H1 (cell line): ENCODE measurements around the gene TBC1D30. TPM values are rescaled to one million over a fixed set of nuclear protein-coding genes. Genes with fewer than 3 reads are reported as not detected.

Source experiments
- CTCF ChIA-PET: fragments of 300-600 bp; sonication (Branson Sonifier 250); formaldehyde crosslinking; loops from one replicate; lab custom pipeline; 2021; ENCODE audit not compliant: partially characterized antibody; lab: Charles Lee
- POLR2A ChIA-PET: fragments of 300-600 bp; sonication (Branson Sonifier 250); formaldehyde crosslinking; loops from one replicate; lab custom pipeline; 2021; ENCODE audit warnings: inconsistent platforms; ENCODE audit not compliant: partially characterized antibody; lab: Charles Lee
- DNase-seq, 2 experiments: peaks; one replicate each; pipeline versions ENCODE4 v3.0.0 to v3.0.0-alpha.2; 2010 to 2022; ENCODE audit warnings: low spot score in 2 of 2, low read depth in 1 of 2, mixed read lengths in 1 of 2
- FAIRE-seq: peaks from 2 replicates; lab custom pipeline; 2011; peaks lifted over from hg19 to GRCh38; lab: Jason Lieb, UNC
- H2AFZ ChIP-seq: 2 replicates; pipeline ENCODE4 v1.8.1; 2012; ENCODE audit warnings: low read length, inconsistent platforms
- H2AK5ac ChIP-seq: 2 replicates; pipeline ENCODE4 v1.6.1; 2013; ENCODE audit warnings: low read depth, low read length
- H2BK120ac ChIP-seq: replicated peaks from 2 replicates; pipeline ENCODE3; 2013; ENCODE audit warnings: low read depth, low read length, inconsistent platforms
- H2BK12ac ChIP-seq: 2 replicates; pipeline ENCODE4 v1.6.1; 2013; ENCODE audit warnings: low read depth, low read length
- H2BK15ac ChIP-seq: 2 replicates; pipeline ENCODE4 v1.6.1; 2013; ENCODE audit warnings: low read length
- H2BK20ac ChIP-seq: 2 replicates; pipeline ENCODE4 v1.6.1; 2013; ENCODE audit warnings: low read length
- H2BK5ac ChIP-seq: 2 replicates; pipeline ENCODE4 v1.6.1; 2013; ENCODE audit warnings: low read depth, low read length
- H3K14ac ChIP-seq: 2 replicates; pipeline ENCODE4 v1.6.1; 2013; ENCODE audit warnings: inconsistent platforms; ENCODE audit not compliant: insufficient read length
- H3K18ac ChIP-seq: 2 replicates; pipeline ENCODE4 v1.6.1; 2013; ENCODE audit warnings: low read length; ENCODE audit errors: extremely low read depth
- H3K23ac ChIP-seq: 2 replicates; pipeline ENCODE4 v1.6.1; 2013; ENCODE audit warnings: inconsistent platforms; ENCODE audit not compliant: insufficient read length
- H3K23me2 ChIP-seq: 2 replicates; pipeline ENCODE4 v1.6.1; 2013; ENCODE audit warnings: low read depth, low read length
- H3K27ac ChIP-seq: 2 replicates; pipeline ENCODE4 v1.6.1; 2011; ENCODE audit warnings: low read depth, low read length, inconsistent platforms
- H3K27me3 ChIP-seq, 4 experiments: replicated peaks in 1 of 4; 1 replicate in 1 of 4; 2 replicates in 3 of 4; pipeline versions ENCODE4 v1.6.1 to v1.8.1; 2011 to 2013; ENCODE audit warnings: low read length in 3 of 4, mild to moderate bottlenecking in 3 of 4, inconsistent platforms in 2 of 4, mixed read lengths in 2 of 4, moderate library complexity in 1 of 4; ENCODE audit not compliant: control insufficient read depth in 3 of 4, insufficient read depth in 3 of 4; ENCODE audit errors: extremely low read depth in 1 of 4
- H3K36me3 ChIP-seq, 4 experiments: 2 replicates each; pipeline versions ENCODE4 v1.6.1 to v1.8.1; 2011 to 2013; ENCODE audit warnings: mild to moderate bottlenecking in 4 of 4, low read length in 3 of 4, moderate library complexity in 2 of 4, control low read depth in 1 of 4, inconsistent platforms in 1 of 4; ENCODE audit not compliant: insufficient read depth in 4 of 4, control insufficient read depth in 2 of 4
- H3K4ac ChIP-seq: replicated peaks from 2 replicates; pipeline ENCODE3; 2013; ENCODE audit warnings: low read length, low read depth, mixed read lengths, inconsistent platforms; ENCODE audit not compliant: insufficient read length
- H3K4me1 ChIP-seq, 4 experiments: replicated peaks in 1 of 4; 1 replicate in 1 of 4; 2 replicates in 3 of 4; pipeline versions ENCODE4 v1.6.1 to v1.8.1; 2011 to 2013; ENCODE audit warnings: low read length in 3 of 4, inconsistent platforms in 2 of 4, mixed read lengths in 1 of 4; ENCODE audit not compliant: insufficient read depth in 4 of 4, control insufficient read depth in 3 of 4
- H3K4me2 ChIP-seq, 2 experiments: 2 replicates each; pipeline versions ENCODE4 v1.6.1 to v1.8.1; 2011 to 2013; ENCODE audit warnings: low read depth in 2 of 2, low read length in 2 of 2, control low read depth in 1 of 2, inconsistent platforms in 1 of 2, mild to moderate bottlenecking in 1 of 2; ENCODE audit not compliant: insufficient read depth in 1 of 2
- H3K4me3 ChIP-seq, 4 experiments: fragments of 200-600, 300-600 bp in 1 of 4; sonication (generic), shearing (Covaris generic), sonication (Bioruptor Twin) in 1 of 4; 2 replicates each; pipeline versions ENCODE4 v1.5.1 to v1.8.1; 2011 to 2016; ENCODE audit warnings: low read length in 4 of 4, low read depth in 3 of 4, control low read depth in 2 of 4, inconsistent platforms in 2 of 4, mild to moderate bottlenecking in 2 of 4, mixed read lengths in 1 of 4, moderate library complexity in 1 of 4; ENCODE audit not compliant: insufficient read depth in 2 of 4; ENCODE audit errors: extremely low read depth in 1 of 4
- H3K56ac ChIP-seq: replicated peaks from 2 replicates; pipeline ENCODE3; 2013; ENCODE audit warnings: low read depth, mild to moderate bottlenecking, mixed read lengths, low read length, inconsistent platforms; ENCODE audit not compliant: insufficient read length
- H3K79me1 ChIP-seq: 2 replicates; pipeline ENCODE4 v1.6.1; 2013; ENCODE audit warnings: low read depth, low read length, control low read depth
- H3K79me2 ChIP-seq, 2 experiments: 2 replicates each; pipeline versions ENCODE4 v1.6.1 to v1.8.1; 2012 to 2013; ENCODE audit warnings: low read length in 2 of 2, mild to moderate bottlenecking in 2 of 2, inconsistent platforms in 1 of 2; ENCODE audit not compliant: insufficient read depth in 2 of 2, control insufficient read depth in 1 of 2
- H3K9ac ChIP-seq, 4 experiments: replicated peaks in 1 of 4; 1 replicate in 1 of 4; 2 replicates in 3 of 4; pipeline versions ENCODE4 v1.6.1 to v1.8.1; 2011 to 2013; ENCODE audit warnings: low read depth in 3 of 4, low read length in 3 of 4, control low read depth in 2 of 4, mild to moderate bottlenecking in 2 of 4, moderate library complexity in 2 of 4, inconsistent platforms in 1 of 4; ENCODE audit errors: extremely low read depth in 1 of 4
- H3K9me3 ChIP-seq, 2 experiments: 2 replicates each; pipeline versions ENCODE4 v1.6.1 to v1.8.1; 2012 to 2013; ENCODE audit warnings: mild to moderate bottlenecking in 2 of 2, moderate library complexity in 2 of 2, control low read depth in 1 of 2, inconsistent platforms in 1 of 2, low read depth in 1 of 2, low read length in 1 of 2, mixed read lengths in 1 of 2; ENCODE audit not compliant: insufficient read depth in 2 of 2
- H4K20me1 ChIP-seq, 2 experiments: replicated peaks in 1 of 2; 2 replicates each; pipeline versions ENCODE3 to v1.8.1; 2011 to 2013; ENCODE audit warnings: inconsistent platforms in 2 of 2, low read length in 2 of 2, mild to moderate bottlenecking in 1 of 2; ENCODE audit not compliant: insufficient read depth in 2 of 2, control insufficient read depth in 1 of 2
- H4K5ac ChIP-seq: 2 replicates; pipeline ENCODE4 v1.6.1; 2013; ENCODE audit warnings: low read length, low read depth, mixed read lengths, inconsistent platforms; ENCODE audit not compliant: insufficient read length
- H4K8ac ChIP-seq: 2 replicates; pipeline ENCODE4 v1.8.0; 2013; ENCODE audit warnings: mild to moderate bottlenecking, moderate library complexity, low read length, inconsistent platforms; ENCODE audit not compliant: insufficient read depth; ENCODE audit errors: extremely low read depth
- H4K91ac ChIP-seq: replicated peaks from 2 replicates; pipeline ENCODE3; 2013; ENCODE audit warnings: low read length, mixed read lengths, inconsistent platforms; ENCODE audit not compliant: insufficient read length
- WGBS, 2 experiments: shearing (Covaris generic) in 1 of 2; methylation state at CpG; one replicate each; pipeline versions ENCODE4 v1.1.6 to v1.1.7; 2013 to 2015; ENCODE audit warnings: low lambda C conversion rate in 2 of 2, mixed read lengths in 2 of 2, inconsistent platforms in 1 of 2, low coverage in 1 of 2, missing lambda C conversion rate in 1 of 2; ENCODE audit not compliant: insufficient replicate concordance in 2 of 2, insufficient coverage in 1 of 2, insufficient read length in 1 of 2; ENCODE audit errors: extremely low coverage in 1 of 2, missing lambda C conversion rate in 1 of 2; 5-methylcytosine and 5-hydroxymethylcytosine counted together
- polyA plus RNA-seq, 7 experiments: library from polyadenylated mRNA; depleted of rRNA in 3 of 7; stranded (reverse) in 5 of 7; unstranded in 2 of 7; fragments of >200 nt in 5 of 7; fragments of 200-250 nt in 2 of 7; gene quantifications; 1 replicate in 5 of 7; 2 replicates in 1 of 7; 4 replicates in 1 of 7; pipeline versions ENCODE4 v1.2.1 to v1.2.3, GENCODE V29; 2011 to 2013; ENCODE audit warnings: missing spikeins in 2 of 7, mixed read lengths in 2 of 7
- total RNA-seq: library from RNA; stranded (reverse); fragmentation: NEBNext Ultra II Directional; extraction: Animal tissue kit (Norgen Biotek cat#: 25700); gene quantifications from 2 replicates; pipeline ENCODE4 v1.2.1, GENCODE V29; 2021

Gene TBC1D30
- total and polyA plus RNA-seq, 2 of the 8 experiments (the other 6 are each of a cell fraction or from before 2014, with no cell fraction given), result 2.8 to 5.5 TPM

GRCh38 chr12:64909124-64909523, 84.7 kb downstream of the TBC1D30 start:
- Histone ChIP-seq H3K4me1 (no peaks in the 10 kb centered on the region), H3K23me2 (no peaks in the 10 kb centered on the region; the same call in 1 of the 2 replicates), H3K27ac (no peak overlapping the region), H2AFZ (no peak overlapping the region), H2BK120ac (no peak overlapping the region), H3K9me3 (no peaks in the 10 kb centered on the region), H4K5ac (no peak overlapping the region), H4K20me1 (no peaks in the 10 kb centered on the region), H3K14ac (no peak overlapping the region), H2BK5ac (no peak overlapping the region), H3K4ac (no peak overlapping the region), H4K8ac (no peak overlapping the region), H3K56ac (no peak overlapping the region), H3K4me3 (no peak overlapping the region), H3K4me2 (no peak overlapping the region), H4K91ac (no peak overlapping the region), H3K23ac (no peak overlapping the region), H2BK15ac (no peak overlapping the region), H3K9ac (no peak overlapping the region), H2BK20ac (no peak overlapping the region), H2AK5ac (no peak overlapping the region), H3K27me3 (no peaks in the 10 kb centered on the region), H3K79me2 (no peaks in the 10 kb centered on the region), H2BK12ac (no peak overlapping the region), H3K79me1 (no peaks in the 10 kb centered on the region), H3K18ac (no peak overlapping the region), H3K36me3 (no peaks in the 10 kb centered on the region)
- ChIA-PET POLR2A (no interaction called here), CTCF (interaction anchor here (1.2 kb wide), 1 partner anchor 15 kb away, joined by 3 read pairs; no protein-coding TSS in a partner anchor)
- DNase-seq (no peak), FAIRE-seq (no peak)
- 92% methylated on average over 6 of the region's 6 CpGs; no CpG with 5 or more reads in 1 of the 2 experiments for WGBS, 2 experiments
